ENCODE data around the gene DNAJC18.

- TF ChIP-seq, protein P1, sequence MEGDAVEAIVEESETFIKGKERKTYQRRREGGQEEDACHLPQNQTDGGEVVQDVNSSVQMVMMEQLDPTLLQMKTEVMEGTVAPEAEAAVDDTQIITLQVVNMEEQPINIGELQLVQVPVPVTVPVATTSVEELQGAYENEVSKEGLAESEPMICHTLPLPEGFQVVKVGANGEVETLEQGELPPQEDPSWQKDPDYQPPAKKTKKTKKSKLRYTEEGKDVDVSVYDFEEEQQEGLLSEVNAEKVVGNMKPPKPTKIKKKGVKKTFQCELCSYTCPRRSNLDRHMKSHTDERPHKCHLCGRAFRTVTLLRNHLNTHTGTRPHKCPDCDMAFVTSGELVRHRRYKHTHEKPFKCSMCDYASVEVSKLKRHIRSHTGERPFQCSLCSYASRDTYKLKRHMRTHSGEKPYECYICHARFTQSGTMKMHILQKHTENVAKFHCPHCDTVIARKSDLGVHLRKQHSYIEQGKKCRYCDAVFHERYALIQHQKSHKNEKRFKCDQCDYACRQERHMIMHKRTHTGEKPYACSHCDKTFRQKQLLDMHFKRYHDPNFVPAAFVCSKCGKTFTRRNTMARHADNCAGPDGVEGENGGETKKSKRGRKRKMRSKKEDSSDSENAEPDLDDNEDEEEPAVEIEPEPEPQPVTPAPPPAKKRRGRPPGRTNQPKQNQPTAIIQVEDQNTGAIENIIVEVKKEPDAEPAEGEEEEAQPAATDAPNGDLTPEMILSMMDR (conservative IDR thresholded peaks at IDR 0.05; ENCODE audit: low read depth, low read length), result no peak
- TF ChIP-seq EZH2 (IDR thresholded peaks at IDR 0.05; ENCODE audit: borderline replicate concordance, low read depth, low read length, poor library complexity, severe bottlenecking), result no peak
These were observed 22.1 kb downstream of the DNAJC18 start for GRCh38 chr5:139417214-139417613.

All from A673 (cell line).